Transverse colon (tissue), 4 donors: Measurements from ENCODE around the gene SMIM5.

ENCODE experiments used
- CTCF ChIP-seq, 5 experiments: fragments of 200-600 bp in 3 of 5; fragments of 450-650 bp in 2 of 5; sonication (generic) in 3 of 5; IDR thresholded peaks; 1 replicate in 2 of 5; 2 replicates in 3 of 5; pipeline ENCODE4 v1.5.1; 2016 to 2017; ENCODE audit warnings: antibody characterized with exemption in 5 of 5, inconsistent platforms in 3 of 5, mild to moderate bottlenecking in 2 of 5, moderate library complexity in 1 of 5
- POLR2A ChIP-seq: fragments of 450-650 bp; IDR thresholded peaks from one replicate; pipeline ENCODE4 v1.6.1; 2016; ENCODE audit warnings: antibody characterized with exemption, mild to moderate bottlenecking, moderate library complexity
- POLR2AphosphoS5 ChIP-seq, 3 donors: sonication (generic); formaldehyde crosslinking; IDR thresholded peaks; one replicate each; pipeline ENCODE4 v1.6.1; 2016; ENCODE audit warnings: antibody characterized with exemption in 3 of 3

- TF ChIP-seq CTCF (IDR thresholded peaks at IDR 0.05) (peak; percentile 9 to 59 (median 15)), POLR2AphosphoS5 (IDR thresholded peaks at IDR 0.05) (peak in 1 of 3 donors; percentile 12), POLR2A (no peak)
These were observed 45.3 kb upstream of the SMIM5 start, which contains the start of gene MYO15B for GRCh38 chr17:75587675-75588595.
